ENCODE results near the gene SDHAF2. TPM values are rescaled to one million over a fixed set of nuclear protein-coding genes. Genes with fewer than 3 reads are reported as not detected.
A peak's percentile ranks its signal among the peaks of the same experiment; 100 is the strongest.

The SDHAF2 gene
- total and polyA plus RNA-seq, 2 experiments from 2014 or later, result 19.5 to 59.5 TPM

DNA sequence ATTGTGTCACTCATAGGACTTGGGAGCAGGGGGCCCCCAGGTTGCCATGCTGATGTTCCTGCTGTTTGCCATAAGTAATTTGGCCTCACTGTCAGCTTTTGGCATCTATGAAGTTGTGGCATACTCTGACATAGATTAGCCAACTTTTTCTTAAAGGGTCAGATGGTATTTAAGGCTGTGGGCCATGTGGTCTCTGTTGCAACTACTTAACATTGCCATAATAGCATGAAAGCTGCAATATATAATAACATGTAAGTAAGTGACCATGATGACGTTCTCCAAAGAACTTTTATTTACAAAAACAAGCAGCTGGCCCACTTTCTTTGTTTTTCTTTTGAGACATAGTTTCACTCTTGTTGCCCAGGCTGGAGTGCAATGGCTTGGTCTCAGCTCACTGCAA lies 39.8 kb upstream of the SDHAF2 start:
- Histone ChIP-seq H4K20me1 (ENCODE audit: insufficient read depth) (no peaks in the 10 kb centered on the region), H3K9ac (no peak overlapping the region), H3K4me3 (no peak overlapping the region), H3K79me2 (ENCODE audit: insufficient read depth) (peaks cover 11% of the 10 kb centered on the region; the same call in 1 of the 2 replicates), H3K9me2 (ENCODE audit: insufficient read depth) (no peaks in the 10 kb centered on the region), H3K4me1 (ENCODE audit: insufficient read depth) (peaks cover 8% of the 10 kb centered on the region), H3K4me2 (ENCODE audit: unreplicated experiment) (no peak overlapping the region), H3K27ac (no peak overlapping the region), H3K9me3 (ENCODE audit: low read depth) (no peaks in the 10 kb centered on the region), H3K27me3 (replicated peaks; ENCODE audit: insufficient read depth) (no peaks in the 10 kb centered on the region), H3F3A (ENCODE audit: insufficient read depth) (peaks cover 6% of the 10 kb centered on the region; the same call in 1 of the 2 replicates), H2AFZ (no peak overlapping the region), H3K36me3 (ENCODE audit: low read depth) (0 out of 2 replicates have a peak, but pooled peaks cover 5% of the 10 kb centered on the region)
- DNase-seq, result no peak
- in situ Hi-C loops (cut with MboI), result loop anchor here (5.0 kb wide), 1 partner anchor 52 kb away; no protein-coding TSS in a partner anchor
- WGBS, 2 experiments (ENCODE audit: low coverage in 1 of 2, low lambda C conversion rate in 2 of 2, missing lambda C conversion rate in 2 of 2), result 31 to 65% methylated on average over 1 of the region's 1 CpG
- TF ChIP-seq EZH2 (IDR thresholded peaks at IDR 0.05; ENCODE audit: insufficient read depth, poor library complexity, severe bottlenecking) (no peak), EZH2phosphoT487 (IDR thresholded peaks at IDR 0.05; ENCODE audit: insufficient read depth, low read depth) (no peak)

DNA sequence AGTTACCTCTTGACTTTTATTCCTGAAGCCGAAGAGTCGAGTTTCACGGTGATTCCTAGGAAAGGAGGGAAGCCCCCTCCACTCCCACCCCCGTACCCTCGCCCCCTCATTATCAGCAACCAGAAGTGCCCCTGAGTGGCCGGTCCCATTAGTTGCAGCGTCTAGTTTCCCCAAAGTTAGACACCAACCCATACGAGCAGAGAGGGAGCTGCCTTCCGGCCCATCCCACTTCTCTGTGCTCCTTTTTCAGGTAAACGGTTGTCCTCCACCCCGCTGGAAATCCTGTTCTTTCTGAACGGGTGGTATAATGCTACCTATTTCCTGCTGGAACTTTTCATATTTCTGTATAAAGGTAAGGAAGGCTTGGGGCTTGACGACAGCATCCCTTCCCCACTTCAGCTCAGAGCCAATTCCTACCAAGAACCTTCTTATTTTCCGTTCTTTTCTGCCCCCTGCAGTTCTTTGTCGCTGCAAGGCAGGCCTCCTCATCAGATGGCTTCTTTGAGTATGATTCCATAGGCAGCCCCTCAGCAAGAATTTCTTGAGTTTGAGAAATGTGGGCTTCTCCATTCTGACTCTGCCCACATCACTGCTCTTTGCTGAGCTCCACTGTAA lies 36.8 kb upstream of the SDHAF2 start:
- Histone ChIP-seq H3F3A (ENCODE audit: insufficient read depth) (peaks cover 6% of the 10 kb centered on the region; the same call in 1 of the 2 replicates), H4K20me1 (ENCODE audit: insufficient read depth) (no peaks in the 10 kb centered on the region), H3K9me2 (ENCODE audit: insufficient read depth) (no peaks in the 10 kb centered on the region), H2AFZ (peak overlapping the region; percentile 99), H3K36me3 (ENCODE audit: low read depth) (peaks cover 14% of the 10 kb centered on the region; the same call in 1 of the 2 replicates), H3K79me2 (ENCODE audit: insufficient read depth) (peaks cover 12% of the 10 kb centered on the region; the same call in 1 of the 2 replicates), H3K27me3 (replicated peaks; ENCODE audit: insufficient read depth) (no peaks in the 10 kb centered on the region), H3K9me3 (ENCODE audit: low read depth) (no peaks in the 10 kb centered on the region), H3K4me2 (ENCODE audit: unreplicated experiment) (peak overlapping the region; percentile 97), H3K4me1 (ENCODE audit: insufficient read depth) (peaks cover 8% of the 10 kb centered on the region), H3K27ac (peak overlapping the region; percentile 37), H3K4me3 (peak overlapping the region; percentile 87), H3K9ac (peak overlapping the region; percentile 90)
- WGBS, 2 experiments (ENCODE audit: low coverage in 1 of 2, low lambda C conversion rate in 2 of 2, missing lambda C conversion rate in 2 of 2), result 1% methylated on average over 11 to 15 of the region's 15 CpGs
- DNase-seq, result peak; percentile 57
- in situ Hi-C loops (cut with MboI), result loop anchor here (5.0 kb wide), 1 partner anchor 49 kb away; no protein-coding TSS in a partner anchor
- no peak for TF ChIP-seq EZH2 (IDR thresholded peaks at IDR 0.05; ENCODE audit: insufficient read depth, poor library complexity, severe bottlenecking)
- TF ChIP-seq EZH2phosphoT487 (IDR thresholded peaks at IDR 0.05; ENCODE audit: insufficient read depth, low read depth), result no peak

DNA sequence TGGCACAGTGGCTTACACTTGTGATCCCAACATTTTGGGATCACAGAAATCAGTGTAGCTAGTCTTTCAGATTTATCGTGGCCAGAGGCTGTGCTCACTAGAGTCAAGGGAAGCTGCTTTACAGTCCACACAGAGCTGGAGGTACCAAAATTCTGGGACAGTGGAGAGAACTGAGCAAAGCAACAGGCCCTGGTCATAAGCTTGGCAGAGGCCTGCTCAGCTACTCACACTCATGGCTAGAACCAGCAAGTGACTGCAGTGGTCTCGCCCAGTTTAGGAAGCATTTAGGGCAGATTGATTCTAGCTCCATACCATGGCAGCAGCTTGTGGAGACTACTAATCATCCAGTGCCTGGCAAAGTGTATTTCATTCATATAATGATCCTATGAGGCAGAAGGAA lies 28.8 kb upstream of the SDHAF2 start:
- no peak overlapping the region for H3K4me3 ChIP-seq
- no peak overlapping the region for H3K27ac ChIP-seq
- H3K79me2 ChIP-seq (ENCODE audit: insufficient read depth), result 0 out of 2 replicates have a peak, but pooled peaks cover 3% of the 10 kb centered on the region
- no peaks in the 10 kb centered on the region for H3K27me3 ChIP-seq (replicated peaks; ENCODE audit: insufficient read depth)
- H3K36me3 ChIP-seq (ENCODE audit: low read depth), result peaks cover 39% of the 10 kb centered on the region; the same call in 1 of the 2 replicates
- WGBS, 2 experiments (ENCODE audit: low coverage in 1 of 2, low lambda C conversion rate in 2 of 2, missing lambda C conversion rate in 2 of 2), result 95 to 98% methylated on average over 2 of the region's 2 CpGs
- in situ Hi-C loops (cut with MboI), result no loop called here
- TF ChIP-seq EZH2 (IDR thresholded peaks at IDR 0.05; ENCODE audit: insufficient read depth, poor library complexity, severe bottlenecking) (no peak), EZH2phosphoT487 (IDR thresholded peaks at IDR 0.05; ENCODE audit: insufficient read depth, low read depth) (no peak)
- DNase-seq, result no peak
- H3K9ac ChIP-seq, result no peak overlapping the region
- peaks cover 52% of the 10 kb centered on the region for H3F3A ChIP-seq (ENCODE audit: insufficient read depth)
- no peaks in the 10 kb centered on the region for H3K4me1 ChIP-seq (ENCODE audit: insufficient read depth)
- no peaks in the 10 kb centered on the region for H3K9me2 ChIP-seq (ENCODE audit: insufficient read depth)
- H3K4me2 ChIP-seq (ENCODE audit: unreplicated experiment), result no peak overlapping the region
- H2AFZ ChIP-seq, result no peak overlapping the region
- no peaks in the 10 kb centered on the region for H4K20me1 ChIP-seq (ENCODE audit: insufficient read depth)
- H3K9me3 ChIP-seq (ENCODE audit: low read depth), result no peaks in the 10 kb centered on the region

DNA sequence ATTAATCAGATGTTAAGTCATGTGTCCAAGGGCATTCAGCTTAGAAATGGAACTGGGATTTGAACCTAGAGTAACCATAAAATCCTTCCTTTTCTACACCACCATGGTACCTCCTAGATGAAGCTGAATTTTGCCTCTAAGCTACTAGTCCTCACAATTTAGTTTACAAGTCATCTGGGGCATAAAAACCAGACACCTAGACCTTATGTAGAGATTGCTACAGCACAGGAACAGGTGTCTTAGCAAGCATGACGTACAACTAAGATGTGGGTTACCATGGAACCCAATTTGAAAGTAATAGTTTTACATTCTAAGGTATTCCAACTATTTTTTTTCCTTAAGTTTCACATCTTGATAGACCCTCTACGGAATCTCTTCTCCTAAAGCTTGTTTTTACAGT lies 28.4 kb upstream of the SDHAF2 start:
- Histone ChIP-seq H4K20me1 (ENCODE audit: insufficient read depth) (no peaks in the 10 kb centered on the region), H3K36me3 (ENCODE audit: low read depth) (peaks cover 39% of the 10 kb centered on the region; the same call in 1 of the 2 replicates), H3K9me2 (ENCODE audit: insufficient read depth) (no peaks in the 10 kb centered on the region), H3F3A (ENCODE audit: insufficient read depth) (peaks cover 54% of the 10 kb centered on the region), H3K4me2 (ENCODE audit: unreplicated experiment) (no peak overlapping the region), H3K4me3 (no peak overlapping the region), H3K4me1 (ENCODE audit: insufficient read depth) (no peaks in the 10 kb centered on the region), H3K27ac (no peak overlapping the region), H3K27me3 (replicated peaks; ENCODE audit: insufficient read depth) (no peaks in the 10 kb centered on the region), H3K79me2 (ENCODE audit: insufficient read depth) (0 out of 2 replicates have a peak, but pooled peaks cover 3% of the 10 kb centered on the region), H2AFZ (no peak overlapping the region), H3K9me3 (ENCODE audit: low read depth) (no peaks in the 10 kb centered on the region), H3K9ac (no peak overlapping the region)
- TF ChIP-seq EZH2 (IDR thresholded peaks at IDR 0.05; ENCODE audit: insufficient read depth, poor library complexity, severe bottlenecking) (no peak), EZH2phosphoT487 (IDR thresholded peaks at IDR 0.05; ENCODE audit: insufficient read depth, low read depth) (no peak)
- 100% methylated on average over 2 of the region's 2 CpGs for WGBS, 2 experiments (ENCODE audit: low coverage in 1 of 2, low lambda C conversion rate in 2 of 2, missing lambda C conversion rate in 2 of 2)
- no peak for DNase-seq
- in situ Hi-C loops (cut with MboI), result no loop called here
